ENCODE results near the gene PGK2. TPM values are rescaled to one million over a fixed set of nuclear protein-coding genes. Genes with fewer than 3 reads are reported as not detected.

PGK2 gene
- total and polyA plus RNA-seq, 4 donors: not detected

GRCh38 chr6:49744259-49744658 lies 42.8 kb downstream of the PGK2 start, which contains the start of gene CRISP3:
CRISP3 (minus strand) TSS chr6:49744388; CDS start chr6:49744367, 21 bp downstream.
- Histone ChIP-seq H3K9me3 (ENCODE audit: control insufficient read depth, insufficient read depth, low read length) (no peaks in the 10 kb centered on the region), H3K27ac (ENCODE audit: low read depth, low read length) (no peak within 1 kb of the TSS), H3K36me3 (ENCODE audit: control insufficient read depth, insufficient read depth, low read length) (no peaks in the 10 kb centered on the region), H3K4me1 (ENCODE audit: control insufficient read depth, insufficient read depth, low read length) (no peaks in the 10 kb centered on the region), H3K4me3 (ENCODE audit: low read depth, low read length) (no peak within 1 kb of the TSS), H3K27me3 (ENCODE audit: control insufficient read depth, insufficient read depth, low read length) (no peaks in the 10 kb centered on the region)
- DNase-seq (ENCODE audit: low read depth in 4 of 6, low spot score in 6 of 6): no peak
- no CpG with 5 or more reads among the region's 1 CpG for WGBS (ENCODE audit: insufficient coverage)

GRCh38 chr6:49743429-49743828 lies 43.7 kb downstream of the PGK2 start:
- Histone ChIP-seq H3K27ac (ENCODE audit: low read depth, low read length) (no peak overlapping the region), H3K9me3 (ENCODE audit: control insufficient read depth, insufficient read depth, low read length) (no peaks in the 10 kb centered on the region), H3K4me1 (ENCODE audit: control insufficient read depth, insufficient read depth, low read length) (no peaks in the 10 kb centered on the region), H3K36me3 (ENCODE audit: control insufficient read depth, insufficient read depth, low read length) (no peaks in the 10 kb centered on the region), H3K4me3 (ENCODE audit: low read depth, low read length) (no peak overlapping the region), H3K27me3 (ENCODE audit: control insufficient read depth, insufficient read depth, low read length) (no peaks in the 10 kb centered on the region)
- no CpG with 5 or more reads among the region's 4 CpGs for WGBS (ENCODE audit: insufficient coverage)
- DNase-seq (ENCODE audit: low read depth in 4 of 6, low spot score in 6 of 6): no peak

- Histone ChIP-seq H3K4me1 (ENCODE audit: control insufficient read depth, insufficient read depth, low read length) (no peaks in the 10 kb centered on the region), H3K4me3 (ENCODE audit: low read depth, low read length) (no peak overlapping the region), H3K9me3 (ENCODE audit: control insufficient read depth, insufficient read depth, low read length) (no peaks in the 10 kb centered on the region), H3K27ac (ENCODE audit: low read depth, low read length) (no peak overlapping the region), H3K27me3 (ENCODE audit: control insufficient read depth, insufficient read depth, low read length) (no peaks in the 10 kb centered on the region), H3K36me3 (ENCODE audit: control insufficient read depth, insufficient read depth, low read length) (no peaks in the 10 kb centered on the region)
- no CpG with 5 or more reads among the region's 2 CpGs for WGBS (ENCODE audit: insufficient coverage)
- no peak for DNase-seq (ENCODE audit: low read depth in 4 of 6, low spot score in 6 of 6)
Observed at GRCh38 chr6:49739423-49739822, 47.7 kb downstream of the PGK2 start.

- no peaks in the 10 kb centered on the region for H3K9me3 ChIP-seq (ENCODE audit: control insufficient read depth, insufficient read depth, low read length)
- DNase-seq (ENCODE audit: low read depth in 4 of 6, low spot score in 6 of 6): no peak
- H3K27ac ChIP-seq (ENCODE audit: low read depth, low read length): no peak overlapping the region
- no peak overlapping the region for H3K4me3 ChIP-seq (ENCODE audit: low read depth, low read length)
- H3K27me3 ChIP-seq (ENCODE audit: control insufficient read depth, insufficient read depth, low read length): no peaks in the 10 kb centered on the region
- H3K36me3 ChIP-seq (ENCODE audit: control insufficient read depth, insufficient read depth, low read length): no peaks in the 10 kb centered on the region
- H3K4me1 ChIP-seq (ENCODE audit: control insufficient read depth, insufficient read depth, low read length): no peaks in the 10 kb centered on the region
- WGBS (ENCODE audit: insufficient coverage): no CpG with 5 or more reads among the region's 4 CpGs
Observed at GRCh38 chr6:49736017-49736508, 51.0 kb downstream of the PGK2 start.

Other genes with a start within 250 kb of the PGK2 start
- 1 to 10 TPM; 1.3 to 1.4 TPM for gene C6orf141, start 236.6 kb downstream of the PGK2 start, total RNA-seq
- 1 to 10 TPM; 4.6 to 5.2 TPM for gene C6orf141, start 236.6 kb downstream of the PGK2 start, polyA plus RNA-seq (ENCODE audit: insufficient read length in 2 of 2)
- gene RHAG, start 150.4 kb downstream of the PGK2 start, total RNA-seq: 10 to 100 TPM in 1 of 2 donors, 1 to 10 TPM in 1; 2.4 to 11.0 TPM
- gene RHAG, start 150.4 kb downstream of the PGK2 start, polyA plus RNA-seq (ENCODE audit: insufficient read length in 2 of 2): under 1 TPM; 0.27 to 0.53 TPM
- 1 to 10 TPM in 1 of 2 donors, under 1 TPM in 1; 0.44 to 1.2 TPM for gene CRISP2, start 73.7 kb downstream of the PGK2 start, total RNA-seq
- 1 to 10 TPM; 2.5 to 2.6 TPM for gene CRISP2, start 73.7 kb downstream of the PGK2 start, polyA plus RNA-seq (ENCODE audit: insufficient read length in 2 of 2)
- gene CRISP3, start 42.9 kb downstream of the PGK2 start, total RNA-seq: 1 to 10 TPM in 1 of 2 donors, under 1 TPM in 1; 0.22 to 5.4 TPM
- gene CRISP3, start 42.9 kb downstream of the PGK2 start, polyA plus RNA-seq (ENCODE audit: insufficient read length in 2 of 2): not detected
- not detected for gene CRISP1, start 79.2 kb upstream of the PGK2 start, total RNA-seq
- not detected for gene CRISP1, start 79.2 kb upstream of the PGK2 start, polyA plus RNA-seq (ENCODE audit: insufficient read length in 2 of 2)
- not detected for gene DEFB114, start 176.9 kb upstream of the PGK2 start, total RNA-seq
- gene DEFB114, start 176.9 kb upstream of the PGK2 start, polyA plus RNA-seq (ENCODE audit: insufficient read length in 2 of 2): not detected
- not detected for gene DEFB113, start 182.3 kb upstream of the PGK2 start, total RNA-seq
- gene DEFB113, start 182.3 kb upstream of the PGK2 start, polyA plus RNA-seq (ENCODE audit: insufficient read length in 2 of 2): not detected
- not detected for gene DEFB110, start 234.7 kb upstream of the PGK2 start, total RNA-seq
- gene DEFB110, start 234.7 kb upstream of the PGK2 start, polyA plus RNA-seq (ENCODE audit: insufficient read length in 2 of 2): not detected